Esophagus muscularis mucosa (tissue), 4 donors: ENCODE data around the gene RPL9. TPM values are rescaled to one million over a fixed set of nuclear protein-coding genes. Genes with fewer than 3 reads are reported as not detected.

Experiments used
- DNase-seq: peaks from one replicate; pipeline ENCODE4 v3.0.0-alpha.2; 2017; ENCODE audit errors: extremely low spot score
- H3K27ac ChIP-seq, 4 donors: fragments of 200-600 bp; sonication (generic); replicated peaks in 1 of 4; 1 replicate in 3 of 4; 2 replicates in 1 of 4; pipeline ENCODE4 v1.5.1; 2016 to 2019; ENCODE audit warnings: mild to moderate bottlenecking in 1 of 4
- H3K27me3 ChIP-seq, 4 donors: fragments of 200-600 bp; sonication (generic); one replicate each; pipeline versions ENCODE4 v1.5.1 to v1.6.0; 2016 to 2019
- H3K36me3 ChIP-seq, 4 donors: fragments of 200-600 bp; sonication (generic); one replicate each; pipeline ENCODE4 v1.5.1; 2016 to 2019
- H3K4me1 ChIP-seq, 4 donors: fragments of 200-600 bp; sonication (generic); one replicate each; pipeline ENCODE4 v1.5.1; 2016 to 2019
- H3K4me3 ChIP-seq, 4 donors: fragments of 200-600 bp; sonication (generic); 1 replicate in 2 of 4; 2 replicates in 2 of 4; pipeline ENCODE4 v1.5.1; 2016 to 2019; ENCODE audit warnings: mild to moderate bottlenecking in 4 of 4, moderate library complexity in 1 of 4
- H3K9me3 ChIP-seq, 4 donors: fragments of 200-600 bp; sonication (generic); 1 replicate in 3 of 4; 2 replicates in 1 of 4; pipeline ENCODE4 v1.5.1; 2016 to 2019
- EP300 ChIP-seq: sonication (generic); formaldehyde crosslinking; IDR thresholded peaks from one replicate; pipeline ENCODE4 v1.6.1; 2017; ENCODE audit warnings: antibody characterized with exemption
- POLR2A ChIP-seq: fragments of 450-650 bp; IDR thresholded peaks from one replicate; pipeline ENCODE4 v1.6.1; 2017; ENCODE audit warnings: antibody characterized with exemption, moderate library complexity, mild to moderate bottlenecking, low read depth
- POLR2AphosphoS5 ChIP-seq, 2 donors: sonication (generic); formaldehyde crosslinking; IDR thresholded peaks; one replicate each; pipeline ENCODE4 v1.6.1; 2017; ENCODE audit warnings: antibody characterized with exemption in 2 of 2
- WGBS: methylation state at CpG from one replicate; pipeline ENCODE4 v1.1.5; 2018; 5-methylcytosine and 5-hydroxymethylcytosine counted together
- intact Hi-C: fragments of 100-400 bp; cut with DNase I; formaldehyde crosslinking; loops from one replicate; pipeline ENCODE4 v1.15.1; 2023
- total RNA-seq, 4 donors: library from RNA; depleted of rRNA; stranded (reverse); fragments of >200 nt; gene quantifications; one replicate each; pipeline versions ENCODE4 v1.1.0 to v1.2.1, GENCODE V29; 2016
- TF ChIP-seq, protein P1 (sequence below), 3 experiments: fragments of 200-600 bp in 2 of 3; fragments of 450-650 bp in 1 of 3; sonication (generic) in 2 of 3; IDR thresholded peaks; one replicate each; pipeline ENCODE4 v1.5.1; 2017 to 2019; ENCODE audit warnings: antibody characterized with exemption in 3 of 3, mild to moderate bottlenecking in 2 of 3, moderate library complexity in 1 of 3

Gene RPL9
- total RNA-seq, 4 donors from 2014 or later = 1,962 to 6,543 (median 3,653) TPM

DNA sequence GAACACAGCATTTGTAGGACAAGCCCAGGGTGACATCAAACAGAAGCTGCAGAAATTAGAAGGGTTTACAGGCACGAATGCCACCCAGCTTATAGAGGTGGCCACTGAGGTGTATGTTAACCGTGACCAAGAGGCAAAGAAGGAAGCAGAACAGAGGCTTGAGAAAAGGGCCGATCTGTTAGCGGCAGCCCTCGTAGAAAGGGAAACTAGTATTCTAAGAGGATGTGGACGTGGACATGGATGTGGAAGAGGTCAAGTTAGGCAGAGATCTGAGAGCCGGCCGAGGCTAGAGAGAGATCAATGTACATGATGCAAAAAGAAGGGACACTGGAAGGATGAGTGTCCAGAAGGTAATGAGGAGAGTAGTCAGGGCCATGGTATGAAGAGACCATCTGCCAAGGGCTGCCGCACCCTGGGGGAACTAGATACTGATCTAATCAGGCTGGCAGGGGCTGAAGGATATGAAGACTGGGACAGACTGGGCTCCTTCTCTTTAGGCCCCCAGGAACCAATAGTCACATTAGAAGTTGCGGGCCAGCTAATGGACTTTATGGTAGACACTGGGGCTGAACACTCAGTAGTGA, 27.6 kb upstream of the RPL9 start:
- Histone ChIP-seq H3K4me3 (no peak overlapping the region), H3K27ac (no peak overlapping the region), H3K36me3 (no peaks in the 10 kb centered on the region), H3K4me1 (no peaks in the 10 kb centered on the region), H3K27me3 (no peaks in the 10 kb centered on the region), H3K9me3 (no peaks in the 10 kb centered on the region)
- WGBS = 82% methylated on average over 10 of the region's 10 CpGs
- intact Hi-C loops = no loop called here
- TF ChIP-seq EP300 = no peak
- no peak for TF ChIP-seq POLR2A
- TF ChIP-seq, protein P1, sequence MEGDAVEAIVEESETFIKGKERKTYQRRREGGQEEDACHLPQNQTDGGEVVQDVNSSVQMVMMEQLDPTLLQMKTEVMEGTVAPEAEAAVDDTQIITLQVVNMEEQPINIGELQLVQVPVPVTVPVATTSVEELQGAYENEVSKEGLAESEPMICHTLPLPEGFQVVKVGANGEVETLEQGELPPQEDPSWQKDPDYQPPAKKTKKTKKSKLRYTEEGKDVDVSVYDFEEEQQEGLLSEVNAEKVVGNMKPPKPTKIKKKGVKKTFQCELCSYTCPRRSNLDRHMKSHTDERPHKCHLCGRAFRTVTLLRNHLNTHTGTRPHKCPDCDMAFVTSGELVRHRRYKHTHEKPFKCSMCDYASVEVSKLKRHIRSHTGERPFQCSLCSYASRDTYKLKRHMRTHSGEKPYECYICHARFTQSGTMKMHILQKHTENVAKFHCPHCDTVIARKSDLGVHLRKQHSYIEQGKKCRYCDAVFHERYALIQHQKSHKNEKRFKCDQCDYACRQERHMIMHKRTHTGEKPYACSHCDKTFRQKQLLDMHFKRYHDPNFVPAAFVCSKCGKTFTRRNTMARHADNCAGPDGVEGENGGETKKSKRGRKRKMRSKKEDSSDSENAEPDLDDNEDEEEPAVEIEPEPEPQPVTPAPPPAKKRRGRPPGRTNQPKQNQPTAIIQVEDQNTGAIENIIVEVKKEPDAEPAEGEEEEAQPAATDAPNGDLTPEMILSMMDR (IDR thresholded peaks at IDR 0.05) = no peak
- TF ChIP-seq POLR2AphosphoS5 (IDR thresholded peaks at IDR 0.05) = no peak
- DNase-seq = no peak

- H3K27me3 ChIP-seq = no peaks in the 10 kb centered on the region
- no peaks in the 10 kb centered on the region for H3K36me3 ChIP-seq
- H3K4me3 ChIP-seq = no peak overlapping the region
- TF ChIP-seq, protein P1 (IDR thresholded peaks at IDR 0.05) = no peak
- TF ChIP-seq POLR2AphosphoS5 (IDR thresholded peaks at IDR 0.05) (no peak), POLR2A (no peak), EP300 (no peak)
- no peak for DNase-seq
- 86% methylated on average over 4 of the region's 6 CpGs for WGBS
- no peak overlapping the region for H3K27ac ChIP-seq
- H3K9me3 ChIP-seq = no peaks in the 10 kb centered on the region
- H3K4me1 ChIP-seq = no peaks in the 10 kb centered on the region
- intact Hi-C loops = no loop called here
Measured at GRCh38 chr4:39484582-39485272, 26.0 kb upstream of the RPL9 start.

- no peak for TF ChIP-seq POLR2A
- TF ChIP-seq, protein P1 (IDR thresholded peaks at IDR 0.05) = no peak
- no peak for TF ChIP-seq POLR2AphosphoS5 (IDR thresholded peaks at IDR 0.05)
- no peak for TF ChIP-seq EP300
- Histone ChIP-seq H3K4me3 (no peak overlapping the region), H3K4me1 (no peaks in the 10 kb centered on the region), H3K9me3 (no peaks in the 10 kb centered on the region), H3K27me3 (no peaks in the 10 kb centered on the region), H3K27ac (no peak overlapping the region), H3K36me3 (peaks cover 0 to 22% (median 14%) of the 10 kb centered on the region in 4 donors)
- 75% methylated on average over 18 of the region's 21 CpGs for WGBS
- intact Hi-C loops = no loop called here
- no peak for DNase-seq
Measured at GRCh38 chr4:39480902-39481695, 22.4 kb upstream of the RPL9 start.

DNA sequence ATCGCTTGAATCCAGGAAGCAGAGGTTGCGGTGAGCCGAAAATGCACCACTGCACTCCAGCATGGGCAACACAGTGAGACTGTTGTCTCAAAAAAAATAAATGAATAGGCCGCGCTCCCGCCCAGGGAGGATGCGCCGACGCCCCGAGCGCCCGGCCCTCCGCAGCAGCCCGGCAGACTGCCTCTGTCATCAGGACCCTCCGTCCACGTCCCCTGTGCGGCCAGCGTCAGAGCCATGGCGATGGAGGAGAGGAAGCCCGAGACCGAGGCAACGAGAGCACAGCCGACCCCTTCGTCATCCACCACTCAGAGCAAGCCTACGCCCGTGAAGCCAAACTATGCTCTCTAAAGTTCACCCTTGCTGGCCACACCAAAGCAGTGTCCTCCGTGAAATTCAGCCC, 21.5 kb upstream of the RPL9 start:
- Histone ChIP-seq H3K9me3 (no peaks in the 10 kb centered on the region), H3K27me3 (no peaks in the 10 kb centered on the region), H3K36me3 (peaks cover 0 to 23% (median 18%) of the 10 kb centered on the region in 4 donors), H3K4me3 (no peak overlapping the region), H3K27ac (no peak overlapping the region), H3K4me1 (no peaks in the 10 kb centered on the region)
- 91% methylated on average over 13 of the region's 27 CpGs for WGBS
- intact Hi-C loops = no loop called here
- DNase-seq = no peak
- TF ChIP-seq POLR2AphosphoS5 (IDR thresholded peaks at IDR 0.05) (no peak), EP300 (no peak), POLR2A (no peak)
- TF ChIP-seq, protein P1 (IDR thresholded peaks at IDR 0.05) = no peak
